Stimulated activated naive CD8-positive, alpha-beta T cell treated with anti-CD3 and anti-CD28 coated beads, Interleukin-15, amount 100 ng/mL, for 72 hours (primary cell): ENCODE measurements around the gene SKA1.
A peak's percentile ranks its signal among the peaks of the same experiment; 100 is the strongest.
"Not testable (repeated sequence)": the region's sequence is repeated elsewhere in the genome, so short reads cannot be mapped to it uniquely, and the experiment has no call there.

Source experiments
- ATAC-seq: fragments of 150-1000 bp; cut with Tn5 transposase; 2 replicates; pipeline ENCODE4 v1.10.0; 2021; ENCODE audit warnings: mild to moderate bottlenecking, moderate library complexity
- DNase-seq, 2 donors: peaks; one replicate each; pipeline ENCODE4 v3.0.0; 2021 to 2022
- H3K27ac Mint-ChIP-seq, 2 donors: one replicate each; pipeline ENCODE4 v1.8.0; 2022; ENCODE audit warnings: mild to moderate bottlenecking in 2 of 2, mixed read lengths in 2 of 2, moderate library complexity in 2 of 2
- H3K27me3 Mint-ChIP-seq: one replicate; pipeline ENCODE4 v1.8.0; 2022; ENCODE audit warnings: mixed read lengths
- H3K4me1 Mint-ChIP-seq: one replicate; pipeline ENCODE4 v1.8.0; 2022; ENCODE audit warnings: mild to moderate bottlenecking, mixed read lengths
- H3K4me3 Mint-ChIP-seq, 2 donors: one replicate each; pipeline ENCODE4 v1.8.0; 2022; ENCODE audit warnings: mild to moderate bottlenecking in 2 of 2, mixed read lengths in 2 of 2, moderate library complexity in 1 of 2
- H3K9me3 Mint-ChIP-seq, 2 donors: one replicate each; pipeline ENCODE4 v1.8.0; 2022; ENCODE audit warnings: mixed read lengths in 2 of 2

The SKA1 gene

DNA sequence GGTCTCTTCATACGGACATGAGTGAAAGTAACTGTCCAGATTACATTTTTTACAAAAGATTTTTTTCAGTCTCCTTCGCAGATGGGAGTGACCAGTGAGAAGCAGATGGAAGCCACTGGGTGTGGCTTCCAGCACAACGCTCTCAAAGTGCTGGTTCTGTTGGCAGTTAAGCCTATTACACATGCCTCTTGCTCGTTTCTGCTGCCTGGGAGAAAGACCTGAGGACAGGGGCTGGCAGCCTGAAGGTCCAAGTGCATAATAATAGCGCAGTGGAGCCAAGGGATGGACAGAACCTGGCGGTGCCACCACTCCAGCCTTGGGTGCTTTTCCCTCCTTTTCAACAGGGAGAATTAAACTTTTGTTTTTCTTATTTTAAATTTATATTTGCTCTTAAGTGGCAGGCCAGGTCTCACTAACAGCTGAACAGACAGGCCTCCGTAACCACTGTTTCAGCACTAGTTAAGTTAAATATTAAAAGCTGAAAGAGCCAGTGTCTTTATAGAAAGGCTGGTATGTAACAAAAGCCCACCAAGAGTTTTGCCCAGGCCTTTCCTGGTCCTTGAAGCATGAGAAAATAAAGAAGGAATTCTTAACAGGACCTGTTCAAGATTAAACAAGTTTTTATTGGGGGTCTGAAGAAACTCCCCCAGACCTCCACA is 1.2 kb upstream of the SKA1 start:
- ATAC-seq = no peak
- no peak overlapping the region for H3K27ac Mint-ChIP-seq
- no peak for DNase-seq
- peak overlapping the region in 1 of 2 donors; percentile 86 for H3K4me3 Mint-ChIP-seq
- H3K9me3 Mint-ChIP-seq = peaks cover 15 to 17% of the 10 kb centered on the region in 2 donors
- peaks cover 10% of the 10 kb centered on the region for H3K4me1 Mint-ChIP-seq
- peaks cover 24% of the 10 kb centered on the region for H3K27me3 Mint-ChIP-seq

DNA sequence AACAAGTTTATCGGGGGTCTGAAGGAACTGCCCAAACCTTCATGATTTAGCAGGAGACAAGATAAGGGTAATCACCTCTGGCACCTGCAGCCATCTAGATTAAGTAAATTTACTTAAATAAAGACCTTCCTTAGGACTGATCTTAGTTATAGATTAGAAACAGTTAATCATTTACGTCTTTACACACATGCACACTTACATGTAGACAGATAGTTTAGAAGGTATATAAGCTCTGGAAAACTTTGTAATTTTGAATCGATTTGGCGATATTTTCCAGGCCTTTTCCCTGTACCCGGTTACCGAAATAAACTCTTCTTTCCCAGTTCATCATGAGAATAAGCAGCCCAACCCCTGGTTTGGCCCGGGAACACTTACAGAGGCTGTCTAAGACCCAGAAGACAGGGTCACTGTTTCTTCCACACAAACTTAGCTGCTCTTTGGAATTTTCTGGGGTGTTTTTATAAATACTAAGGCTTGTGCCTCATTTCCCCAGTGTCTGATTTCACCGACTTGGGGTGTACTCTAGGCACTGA is 560 bp upstream of the SKA1 start:
- Mint-ChIP-seq H3K4me3 (peak overlapping the region; percentile 86 to 91), H3K9me3 (peaks cover 12 to 15% of the 10 kb centered on the region in 2 donors), H3K27ac (peak overlapping the region in 1 of 2 donors; percentile 89), H3K4me1 (peaks cover 10% of the 10 kb centered on the region), H3K27me3 (peaks cover 21% of the 10 kb centered on the region)
- ATAC-seq = no peak
- DNase-seq = no peak

DNA sequence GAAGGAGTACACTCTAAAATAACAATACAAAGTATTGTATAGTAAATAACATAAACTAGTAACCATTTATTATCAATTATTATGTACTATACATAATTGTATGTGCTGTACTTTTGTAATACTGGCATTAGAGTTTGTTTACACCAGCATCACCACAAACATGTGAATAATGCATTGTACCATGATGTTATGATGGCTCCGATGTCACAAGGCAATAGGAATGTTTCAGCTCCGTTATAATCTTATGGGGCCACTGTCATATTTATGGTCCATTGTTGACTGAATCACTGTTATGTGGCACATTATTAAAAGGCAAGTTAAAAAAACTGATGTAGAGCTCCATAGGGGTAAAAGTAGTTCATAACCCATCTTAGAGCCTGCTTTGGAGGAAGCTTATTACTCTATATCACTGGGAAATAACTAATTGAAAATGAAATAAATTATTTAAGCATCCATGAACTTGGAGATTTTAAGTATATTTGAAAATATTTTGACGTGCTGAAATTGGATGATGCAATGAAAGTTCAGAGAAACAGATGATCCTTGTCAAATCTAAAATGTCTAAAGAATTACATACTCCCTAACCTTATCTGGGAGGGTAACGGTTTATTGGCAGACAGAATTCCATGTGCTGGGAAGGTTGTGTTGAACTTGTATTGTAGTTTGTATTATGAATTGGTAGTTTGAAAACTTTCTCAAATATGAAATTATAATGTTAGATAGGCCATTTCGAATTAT is 2.4 kb downstream of the SKA1 start:
- no peak overlapping the region for H3K27ac Mint-ChIP-seq
- ATAC-seq (no peak), DNase-seq (no peak)
- no peaks in the 10 kb centered on the region for H3K9me3 Mint-ChIP-seq
- no peaks in the 10 kb centered on the region for H3K27me3 Mint-ChIP-seq
- H3K4me3 Mint-ChIP-seq = no peak overlapping the region
- peaks cover 10% of the 10 kb centered on the region for H3K4me1 Mint-ChIP-seq

DNA sequence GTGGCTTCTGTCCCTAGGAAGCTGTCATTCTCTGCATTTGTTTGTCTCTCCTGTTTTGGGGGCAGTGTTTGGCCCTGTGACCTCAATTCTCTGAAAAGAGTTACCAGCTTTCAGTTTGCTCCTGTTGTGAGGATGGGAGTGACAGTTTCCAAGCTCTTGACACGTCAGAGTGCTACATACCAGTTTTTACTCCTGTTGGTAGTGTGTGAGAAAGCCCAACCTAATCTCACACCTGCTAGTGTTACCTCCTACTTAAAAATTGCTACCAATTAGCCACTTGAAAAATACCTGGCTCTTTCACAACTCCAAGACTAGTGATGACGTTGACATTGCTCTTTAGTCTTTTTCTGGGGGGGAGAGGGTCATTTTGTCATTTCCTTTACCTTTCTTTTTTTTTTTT is 14.1 kb downstream of the SKA1 start:
- no peak overlapping the region for H3K27ac Mint-ChIP-seq
- no peaks in the 10 kb centered on the region for H3K27me3 Mint-ChIP-seq
- no peak for ATAC-seq
- no peak overlapping the region for H3K4me3 Mint-ChIP-seq
- no peaks in the 10 kb centered on the region for H3K4me1 Mint-ChIP-seq
- no peak for DNase-seq
- no peaks in the 10 kb centered on the region for H3K9me3 Mint-ChIP-seq

DNA sequence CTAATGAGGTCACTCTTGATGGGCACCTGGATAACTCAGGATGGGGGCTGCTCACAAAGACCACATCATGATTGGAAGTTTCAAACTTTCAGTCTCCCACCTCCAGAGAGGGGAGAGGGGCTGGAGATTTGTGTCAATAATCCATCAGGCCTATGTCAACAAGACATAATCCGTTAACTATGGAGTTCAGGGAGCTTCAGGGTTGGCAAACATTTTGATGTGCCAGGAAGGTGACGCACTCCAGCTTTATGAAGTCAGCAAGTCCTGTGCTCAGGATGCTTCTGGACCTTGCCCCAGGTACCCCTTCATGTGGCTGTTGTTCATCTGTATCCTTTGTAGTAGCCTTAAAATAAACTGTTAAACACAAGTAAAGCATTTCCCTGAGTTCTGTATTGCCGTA is 19.0 kb downstream of the SKA1 start:
- no peak overlapping the region for H3K27ac Mint-ChIP-seq
- H3K4me1 Mint-ChIP-seq = peaks cover 10% of the 10 kb centered on the region
- no peak for ATAC-seq
- no peaks in the 10 kb centered on the region for H3K9me3 Mint-ChIP-seq
- no peak overlapping the region for H3K4me3 Mint-ChIP-seq
- no peak for DNase-seq
- H3K27me3 Mint-ChIP-seq = peaks cover 12% of the 10 kb centered on the region

DNA sequence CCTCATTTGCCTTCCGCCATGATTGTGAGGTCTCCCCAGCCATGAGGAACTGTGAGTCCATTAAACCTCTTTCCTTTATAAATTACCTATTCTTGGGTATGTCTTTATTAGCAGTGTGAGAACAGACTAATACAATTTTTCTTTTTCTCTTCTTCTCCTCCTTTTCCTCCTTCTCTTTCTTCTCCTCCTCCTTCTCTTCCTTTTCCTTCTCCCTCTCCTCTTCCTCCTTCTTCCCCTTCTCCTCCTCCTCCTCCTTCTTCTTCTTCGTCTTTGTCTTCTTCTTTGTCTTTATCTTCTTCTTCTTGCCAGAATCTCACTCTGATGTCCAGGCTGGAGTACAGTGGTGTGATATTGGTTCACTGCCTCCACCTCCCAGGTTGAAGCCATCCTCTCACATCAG is 20.2 kb downstream of the SKA1 start:
- Mint-ChIP-seq H3K27ac (no peak overlapping the region), H3K4me3 (no peak overlapping the region), H3K27me3 (peaks cover 20% of the 10 kb centered on the region), H3K9me3 (no peaks in the 10 kb centered on the region), H3K4me1 (peaks cover 11% of the 10 kb centered on the region)
- DNase-seq = no peak
- ATAC-seq = no peak

DNA sequence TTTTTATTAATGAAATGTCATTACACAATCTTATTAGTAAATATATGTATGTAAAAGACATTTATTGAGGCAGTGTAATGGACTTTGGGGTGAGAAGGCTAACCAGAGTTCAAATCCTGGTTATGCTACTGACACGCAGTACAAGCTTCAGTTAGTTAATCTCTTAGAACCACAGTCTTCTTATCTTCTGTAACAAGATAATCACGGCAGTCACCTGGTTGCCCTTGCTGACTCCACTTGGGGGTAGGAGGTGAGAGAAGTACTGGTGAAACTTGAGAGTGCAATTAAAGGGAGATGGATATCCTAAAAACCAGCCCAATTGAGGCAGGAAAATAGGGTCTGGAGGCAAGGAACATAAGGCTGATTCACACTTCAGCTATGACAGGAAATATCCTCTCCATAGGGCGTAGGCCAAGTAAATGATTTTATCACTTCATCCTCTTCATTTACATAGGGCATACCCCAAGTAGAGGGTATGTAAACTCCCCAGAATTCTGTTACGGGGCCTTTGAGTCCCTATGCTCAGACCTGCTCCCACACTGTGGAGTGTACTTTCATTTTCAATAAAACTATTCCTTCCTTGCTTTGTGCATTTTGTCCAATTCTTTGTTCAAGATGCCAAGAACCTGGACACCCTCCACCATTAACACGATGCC is 21.3 kb downstream of the SKA1 start:
- Mint-ChIP-seq H3K4me3 (no peak overlapping the region), H3K9me3 (no peaks in the 10 kb centered on the region), H3K4me1 (peaks cover 11% of the 10 kb centered on the region), H3K27ac (no peak overlapping the region), H3K27me3 (peaks cover 30% of the 10 kb centered on the region)
- ATAC-seq = no peak
- no peak for DNase-seq

DNA sequence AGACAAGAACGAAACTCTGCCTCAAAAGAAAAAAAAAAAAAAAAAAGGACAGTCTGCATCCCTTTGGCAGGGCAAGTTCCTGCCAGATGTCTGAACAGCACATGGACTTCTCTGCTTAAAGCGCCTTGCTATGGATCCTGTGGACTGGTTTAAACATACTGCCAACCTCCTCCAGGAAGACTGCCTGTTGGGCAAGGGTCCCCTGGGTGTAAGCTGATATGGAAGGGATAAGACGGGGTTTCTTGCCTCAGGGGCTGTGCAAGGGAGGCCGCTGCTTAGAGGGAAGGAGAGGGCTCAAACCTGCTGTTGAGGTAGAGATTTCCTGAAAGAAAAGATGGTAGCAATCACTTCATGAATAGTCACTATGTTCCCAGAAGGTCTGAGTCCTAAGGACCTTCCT is 22.2 kb downstream of the SKA1 start:
- Mint-ChIP-seq H3K4me3 (no peak overlapping the region), H3K27ac (no peak overlapping the region), H3K9me3 (no peaks in the 10 kb centered on the region), H3K27me3 (peaks cover 39% of the 10 kb centered on the region), H3K4me1 (peaks cover 11% of the 10 kb centered on the region)
- no peak for ATAC-seq
- no peak for DNase-seq

DNA sequence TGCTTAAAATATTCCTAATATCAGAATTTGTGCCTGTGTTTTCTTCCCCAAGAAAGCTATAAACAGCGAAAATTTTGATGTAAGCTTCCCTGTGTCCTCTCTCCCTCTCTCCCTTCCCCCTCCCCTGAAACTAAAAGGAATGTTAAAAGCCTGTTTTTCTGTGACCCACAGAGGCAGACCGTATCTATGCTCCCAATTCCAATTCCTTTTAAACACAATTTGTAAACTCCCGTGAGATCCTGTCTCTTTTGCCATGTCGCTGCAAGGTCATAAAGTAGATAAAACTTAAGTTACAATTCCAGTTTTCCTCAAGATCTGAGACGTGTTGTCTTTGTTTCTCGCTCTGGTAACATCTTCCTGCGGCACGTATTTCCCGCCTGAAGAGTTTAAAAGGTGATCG is 23.3 kb downstream of the SKA1 start:
- no peak for ATAC-seq
- Mint-ChIP-seq H3K4me3 (no peak overlapping the region), H3K4me1 (peaks cover 11% of the 10 kb centered on the region), H3K9me3 (no peaks in the 10 kb centered on the region), H3K27ac (no peak overlapping the region), H3K27me3 (peaks cover 50% of the 10 kb centered on the region)
- no peak for DNase-seq

DNA sequence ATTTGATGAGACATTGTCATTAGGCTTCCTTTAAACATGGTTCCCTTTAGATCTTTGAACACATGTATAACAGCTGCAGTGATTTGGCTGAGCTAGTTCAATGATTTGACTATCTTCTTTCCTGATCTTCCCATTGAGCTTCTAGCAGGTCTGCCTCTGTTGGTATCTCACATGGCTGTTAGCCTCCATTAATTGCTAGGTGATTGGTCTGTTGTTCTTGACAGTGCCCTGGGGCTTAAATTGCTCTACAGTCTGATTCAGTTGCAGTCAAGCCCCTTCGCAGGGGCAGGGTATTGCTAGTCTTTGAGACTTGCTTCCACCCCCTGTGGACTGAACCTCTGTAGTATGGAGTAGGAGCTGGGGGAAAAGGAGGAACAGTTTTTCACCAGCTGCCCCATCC is 24.1 kb downstream of the SKA1 start:
- peaks cover 11% of the 10 kb centered on the region for H3K4me1 Mint-ChIP-seq
- H3K27me3 Mint-ChIP-seq = peaks cover 58% of the 10 kb centered on the region
- no peak overlapping the region for H3K4me3 Mint-ChIP-seq
- H3K9me3 Mint-ChIP-seq = no peaks in the 10 kb centered on the region
- ATAC-seq (no peak), DNase-seq (no peak)
- H3K27ac Mint-ChIP-seq = no peak overlapping the region

DNA sequence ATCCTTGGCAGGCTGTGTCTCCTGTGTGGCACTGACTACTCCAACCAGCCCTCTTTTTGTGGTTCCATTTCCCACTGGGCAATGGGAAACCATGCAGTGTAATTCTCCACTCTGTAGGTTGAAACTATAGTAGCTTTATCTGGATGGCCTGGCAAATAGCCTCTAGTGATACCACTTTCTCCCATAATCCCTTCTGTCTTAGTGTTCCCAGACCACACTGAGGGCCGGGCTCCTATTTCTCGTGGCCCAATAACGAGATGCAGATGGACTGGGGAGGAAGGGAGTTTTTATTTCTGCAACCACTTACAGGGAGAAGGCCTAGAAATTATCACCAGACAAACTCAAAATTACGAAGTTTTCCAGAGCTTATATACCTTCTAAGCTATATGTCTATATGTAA is 24.7 kb downstream of the SKA1 start:
- Mint-ChIP-seq H3K4me1 (peaks cover 11% of the 10 kb centered on the region), H3K27me3 (peaks cover 65% of the 10 kb centered on the region), H3K9me3 (no peaks in the 10 kb centered on the region), H3K4me3 (no peak overlapping the region), H3K27ac (no peak overlapping the region)
- DNase-seq (no peak), ATAC-seq (no peak)

DNA sequence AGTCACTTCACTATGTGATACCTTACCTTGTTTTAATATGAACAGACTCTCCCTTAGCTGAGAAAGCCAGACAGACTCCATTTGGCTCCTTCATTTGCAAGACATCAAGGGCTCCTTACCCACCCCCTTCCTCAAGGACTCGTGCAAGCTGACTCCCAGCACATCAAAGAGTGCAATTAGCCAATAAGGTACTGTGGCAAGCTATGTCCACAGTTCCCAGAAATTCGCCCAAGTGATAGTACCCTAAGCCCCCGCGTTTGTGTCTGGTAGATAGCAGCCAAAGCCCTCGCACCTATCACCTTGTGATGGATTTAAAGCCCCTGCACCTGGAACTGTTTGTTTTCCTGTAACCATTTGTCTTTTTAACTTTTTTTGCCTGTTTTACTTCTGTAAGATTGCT is 25.6 kb downstream of the SKA1 start:
- H3K27ac Mint-ChIP-seq, ATAC-seq, DNase-seq, H3K9me3 Mint-ChIP-seq, H3K4me3 Mint-ChIP-seq: not testable (repeated sequence)
- H3K27me3 Mint-ChIP-seq = peaks cover 73% of the 10 kb centered on the region
- H3K4me1 Mint-ChIP-seq = peaks cover 11% of the 10 kb centered on the region

DNA sequence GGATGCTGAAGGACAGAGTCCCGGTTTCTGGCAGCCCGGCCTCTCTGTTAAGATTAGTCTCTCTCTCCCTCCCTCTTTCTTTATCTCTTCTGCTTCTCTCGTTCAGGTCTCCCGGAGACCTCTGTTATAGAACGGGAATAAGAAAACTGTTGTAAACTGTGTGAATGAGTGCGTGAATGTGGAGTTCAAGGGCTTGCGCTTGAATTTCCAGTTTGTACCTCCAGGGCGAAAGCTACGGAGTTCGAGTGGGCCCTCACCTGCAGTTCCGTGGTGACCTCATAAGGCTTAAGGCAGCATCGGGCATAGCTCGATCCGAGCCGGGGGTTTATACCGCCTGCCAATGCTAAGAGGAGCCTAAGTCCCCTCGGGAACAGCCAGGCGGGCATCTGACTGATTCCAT is 26.4 kb downstream of the SKA1 start:
- no peak overlapping the region for H3K27ac Mint-ChIP-seq
- no peaks in the 10 kb centered on the region for H3K9me3 Mint-ChIP-seq
- no peak overlapping the region for H3K4me3 Mint-ChIP-seq
- H3K4me1 Mint-ChIP-seq = peaks cover 11% of the 10 kb centered on the region
- H3K27me3 Mint-ChIP-seq = peaks cover 82% of the 10 kb centered on the region
- DNase-seq = no peak
- no peak for ATAC-seq

DNA sequence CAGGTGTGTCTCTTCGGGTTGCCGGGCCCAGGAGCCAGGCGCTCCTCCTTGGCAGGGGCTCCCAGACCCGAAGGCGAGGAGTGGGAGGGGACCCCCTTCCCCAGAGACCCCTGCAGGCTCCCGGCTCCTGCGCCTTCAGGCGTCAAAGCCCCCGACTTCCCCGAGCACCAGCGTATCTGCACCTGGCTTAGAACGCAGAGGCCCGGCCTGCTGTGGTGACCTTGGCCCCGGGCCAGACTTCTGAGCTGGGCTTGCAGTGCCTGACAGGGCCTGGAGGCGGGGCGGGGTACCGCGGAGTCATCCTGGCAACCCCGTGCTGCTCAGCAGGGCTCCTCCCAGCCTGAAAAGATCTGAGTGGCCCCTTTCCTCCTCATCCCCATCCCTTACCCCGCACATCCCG is 27.0 kb downstream of the SKA1 start:
- Mint-ChIP-seq H3K27me3 (peaks cover 88% of the 10 kb centered on the region), H3K27ac (no peak overlapping the region), H3K4me3 (no peak overlapping the region), H3K4me1 (peaks cover 11% of the 10 kb centered on the region), H3K9me3 (no peaks in the 10 kb centered on the region)
- DNase-seq (peak in 1 of 2 donors; percentile 17), ATAC-seq (peak; percentile 63)

DNA sequence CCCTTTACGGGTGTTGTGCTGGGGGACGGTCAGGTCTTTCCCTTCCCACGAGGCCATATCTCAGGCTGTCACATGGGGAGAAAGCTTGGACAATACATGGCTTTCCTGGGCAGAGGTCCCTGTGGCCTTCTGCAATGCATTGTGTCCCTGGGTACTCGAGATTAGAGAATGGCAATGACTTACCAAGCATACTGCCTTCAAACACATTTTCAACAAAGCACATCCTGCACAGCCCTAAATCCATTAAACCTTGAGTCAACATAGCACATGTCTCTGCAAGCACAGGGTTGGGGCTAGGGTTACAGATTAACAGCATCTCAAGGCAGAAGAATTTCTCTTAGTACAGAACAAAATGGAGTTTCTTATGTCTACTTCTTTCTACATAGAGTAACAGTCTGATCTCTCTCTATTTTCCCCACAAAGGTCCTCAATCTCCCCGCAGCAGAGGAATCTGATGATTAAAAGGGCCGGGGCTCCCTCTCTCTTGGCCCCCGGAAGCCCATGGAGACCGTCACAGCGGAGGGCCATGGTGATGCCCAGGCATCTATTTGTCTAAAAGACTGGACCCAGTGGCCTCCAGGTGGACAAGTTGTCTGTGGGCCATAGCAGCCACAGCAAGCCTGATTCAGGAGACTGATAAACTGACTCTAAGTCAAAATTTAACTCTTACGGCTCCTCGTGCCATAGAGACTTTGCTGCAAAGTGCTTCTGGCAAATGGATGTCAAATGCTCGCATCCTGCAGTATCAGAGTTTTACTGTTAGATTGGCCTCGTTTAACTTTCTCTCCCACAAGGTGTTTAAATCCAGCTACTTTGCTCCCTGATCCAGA is 30.1 kb downstream of the SKA1 start:
- H3K27me3 Mint-ChIP-seq = peaks cover 91% of the 10 kb centered on the region
- H3K4me1 Mint-ChIP-seq = not testable (repeated sequence)

More for the DNA sequence above, 30.1 kb downstream of the SKA1 start:
- ATAC-seq, H3K9me3 Mint-ChIP-seq, H3K4me3 Mint-ChIP-seq, DNase-seq, H3K27ac Mint-ChIP-seq: not testable (repeated sequence)
